ENCODE measurements around the gene ADAT2. TPM values are rescaled to one million over a fixed set of nuclear protein-coding genes. Genes with fewer than 3 reads are reported as not detected.
"Not testable (repeated sequence)": the region's sequence is repeated elsewhere in the genome, so short reads cannot be mapped to it uniquely, and the experiment has no call there.

Gene ADAT2
- total and polyA plus RNA-seq, 2 experiments from 2014 or later, result 3.1 to 3.4 TPM

GRCh38 chr6:143451531-143451930 lies 1.0 kb upstream of the ADAT2 start:
- Histone ChIP-seq H3K27ac (peak overlapping the region; percentile 78), H3K4me1 (ENCODE audit: insufficient read depth) (peaks cover 8% of the 10 kb centered on the region), H3K27me3 (no peaks in the 10 kb centered on the region), H3K9me3 (ENCODE audit: low read depth) (no peaks in the 10 kb centered on the region), H3K4me2 (peak overlapping the region; percentile 78), H4K20me1 (ENCODE audit: insufficient read depth, poor library complexity, severe bottlenecking) (no peaks in the 10 kb centered on the region), H2AFZ (peak overlapping the region; percentile 85), H3K79me2 (peaks cover 51% of the 10 kb centered on the region), H3K36me3 (replicated peaks; ENCODE audit: insufficient read depth, low read depth) (no peaks in the 10 kb centered on the region), H3K9me2 (replicated peaks; ENCODE audit: insufficient read depth) (no peaks in the 10 kb centered on the region), H3K4me3 (peak overlapping the region; percentile 70)
- TF ChIP-seq EZH2phosphoT487 (IDR thresholded peaks at IDR 0.05; ENCODE audit: low read depth, severe bottlenecking, unreplicated experiment) (no peak), EZH2 (IDR thresholded peaks at IDR 0.05; ENCODE audit: borderline replicate concordance) (no peak)
- TF ChIP-seq, protein P1, sequence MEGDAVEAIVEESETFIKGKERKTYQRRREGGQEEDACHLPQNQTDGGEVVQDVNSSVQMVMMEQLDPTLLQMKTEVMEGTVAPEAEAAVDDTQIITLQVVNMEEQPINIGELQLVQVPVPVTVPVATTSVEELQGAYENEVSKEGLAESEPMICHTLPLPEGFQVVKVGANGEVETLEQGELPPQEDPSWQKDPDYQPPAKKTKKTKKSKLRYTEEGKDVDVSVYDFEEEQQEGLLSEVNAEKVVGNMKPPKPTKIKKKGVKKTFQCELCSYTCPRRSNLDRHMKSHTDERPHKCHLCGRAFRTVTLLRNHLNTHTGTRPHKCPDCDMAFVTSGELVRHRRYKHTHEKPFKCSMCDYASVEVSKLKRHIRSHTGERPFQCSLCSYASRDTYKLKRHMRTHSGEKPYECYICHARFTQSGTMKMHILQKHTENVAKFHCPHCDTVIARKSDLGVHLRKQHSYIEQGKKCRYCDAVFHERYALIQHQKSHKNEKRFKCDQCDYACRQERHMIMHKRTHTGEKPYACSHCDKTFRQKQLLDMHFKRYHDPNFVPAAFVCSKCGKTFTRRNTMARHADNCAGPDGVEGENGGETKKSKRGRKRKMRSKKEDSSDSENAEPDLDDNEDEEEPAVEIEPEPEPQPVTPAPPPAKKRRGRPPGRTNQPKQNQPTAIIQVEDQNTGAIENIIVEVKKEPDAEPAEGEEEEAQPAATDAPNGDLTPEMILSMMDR (IDR thresholded peaks at IDR 0.05; ENCODE audit: poor library complexity), result no peak
- no peak for DNase-seq (ENCODE audit: low spot score)
- 55% methylated on average over 4 of the region's 4 CpGs for WGBS (ENCODE audit: low lambda C conversion rate, missing lambda C conversion rate)

- peaks cover 44% of the 10 kb centered on the region for H3K79me2 ChIP-seq
- H4K20me1 ChIP-seq (ENCODE audit: insufficient read depth, poor library complexity, severe bottlenecking), result no peaks in the 10 kb centered on the region
- H3K9me2 ChIP-seq (replicated peaks; ENCODE audit: insufficient read depth), result no peaks in the 10 kb centered on the region
- H3K4me1 ChIP-seq (ENCODE audit: insufficient read depth), result peaks cover 8% of the 10 kb centered on the region
- peak overlapping the region; percentile 100 for H2AFZ ChIP-seq
- H3K9me3 ChIP-seq (ENCODE audit: low read depth), result no peaks in the 10 kb centered on the region
- peak overlapping the region; percentile 91 for H3K4me2 ChIP-seq
- H3K27ac ChIP-seq, result peak overlapping the region; percentile 87
- no peaks in the 10 kb centered on the region for H3K27me3 ChIP-seq
- whole genome bisulfite sequencing (ENCODE audit: low lambda C conversion rate, missing lambda C conversion rate), result 10% methylated on average over 19 of the region's 19 CpGs
- no peaks in the 10 kb centered on the region for H3K36me3 ChIP-seq (replicated peaks; ENCODE audit: insufficient read depth, low read depth)
- peak; percentile 26 for DNase-seq (ENCODE audit: low spot score)
- peak overlapping the region; percentile 84 for H3K4me3 ChIP-seq
- TF ChIP-seq EZH2 (IDR thresholded peaks at IDR 0.05; ENCODE audit: borderline replicate concordance) (no peak), EZH2phosphoT487 (IDR thresholded peaks at IDR 0.05; ENCODE audit: low read depth, severe bottlenecking, unreplicated experiment) (no peak)
- TF ChIP-seq, protein P1 (IDR thresholded peaks at IDR 0.05; ENCODE audit: poor library complexity), result no peak
Observed at GRCh38 chr6:143449714-143450452, 612 bp downstream of the ADAT2 start.

DNA sequence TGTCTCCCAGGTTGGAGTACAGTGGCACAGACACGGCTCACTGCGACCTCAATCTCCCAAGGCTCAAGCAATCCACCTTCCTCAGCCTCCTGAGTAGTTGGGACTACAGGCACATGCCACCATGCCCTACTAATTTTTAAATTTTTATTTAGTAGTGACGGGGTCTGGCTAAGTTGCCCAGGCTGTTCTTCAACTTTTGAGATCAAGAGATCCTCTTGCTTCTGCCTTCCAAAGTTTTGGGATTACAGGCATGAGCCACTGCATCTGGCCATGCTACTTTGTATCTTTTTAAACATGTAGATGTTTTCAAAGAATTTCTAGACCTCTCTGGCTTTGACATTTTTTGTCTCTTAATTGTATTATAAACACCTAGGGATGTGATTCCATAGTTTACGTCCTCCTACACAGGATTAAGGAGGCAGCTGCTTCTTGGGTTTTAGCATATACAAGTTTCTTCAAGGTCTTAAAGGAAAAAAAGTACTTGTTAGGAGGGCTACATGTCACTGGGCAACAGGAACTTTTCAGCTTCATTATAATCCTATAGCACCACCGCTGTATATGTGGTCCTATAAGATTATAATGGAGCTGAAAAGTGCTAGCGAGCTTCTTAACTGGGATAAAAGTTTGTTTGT lies 1.3 kb downstream of the ADAT2 start:
- H3K4me3 ChIP-seq, result peak overlapping the region; percentile 84
- H4K20me1 ChIP-seq (ENCODE audit: insufficient read depth, poor library complexity, severe bottlenecking), result no peaks in the 10 kb centered on the region
- peak overlapping the region; percentile 100 for H2AFZ ChIP-seq
- no peak for DNase-seq (ENCODE audit: low spot score)
- TF ChIP-seq, protein P1 (IDR thresholded peaks at IDR 0.05; ENCODE audit: poor library complexity), result no peak
- TF ChIP-seq EZH2phosphoT487 (IDR thresholded peaks at IDR 0.05; ENCODE audit: low read depth, severe bottlenecking, unreplicated experiment), result no peak
- TF ChIP-seq EZH2 (IDR thresholded peaks at IDR 0.05; ENCODE audit: borderline replicate concordance), result no peak
- H3K36me3 ChIP-seq (replicated peaks; ENCODE audit: insufficient read depth, low read depth), result no peaks in the 10 kb centered on the region
- no peaks in the 10 kb centered on the region for H3K9me2 ChIP-seq (replicated peaks; ENCODE audit: insufficient read depth)
- peak overlapping the region; percentile 91 for H3K4me2 ChIP-seq
- WGBS (ENCODE audit: low lambda C conversion rate, missing lambda C conversion rate), result 72% methylated on average over 6 of the region's 6 CpGs
- no peaks in the 10 kb centered on the region for H3K9me3 ChIP-seq (ENCODE audit: low read depth)
- no peaks in the 10 kb centered on the region for H3K27me3 ChIP-seq
- no peak overlapping the region for H3K27ac ChIP-seq
- H3K4me1 ChIP-seq (ENCODE audit: insufficient read depth), result peaks cover 8% of the 10 kb centered on the region
- H3K79me2 ChIP-seq, result peaks cover 41% of the 10 kb centered on the region

GRCh38 chr6:143447865-143448264 lies 2.6 kb downstream of the ADAT2 start:
- not testable (repeated sequence) for H4K20me1 ChIP-seq (ENCODE audit: insufficient read depth, poor library complexity, severe bottlenecking); H3K9me2 ChIP-seq (replicated peaks; ENCODE audit: insufficient read depth); H3K36me3 ChIP-seq (replicated peaks; ENCODE audit: insufficient read depth, low read depth); H3K9me3 ChIP-seq (ENCODE audit: low read depth); H3K4me3 ChIP-seq; H3K4me1 ChIP-seq (ENCODE audit: insufficient read depth); DNase-seq (ENCODE audit: low spot score); H2AFZ ChIP-seq; H3K4me2 ChIP-seq; H3K27me3 ChIP-seq; H3K27ac ChIP-seq
- H3K79me2 ChIP-seq, result peaks cover 32% of the 10 kb centered on the region
- 100% methylated on average over 2 of the region's 2 CpGs for WGBS (ENCODE audit: low lambda C conversion rate, missing lambda C conversion rate)
